ENCODE data around the gene DENND6B. TPM values are rescaled to one million over a fixed set of nuclear protein-coding genes. Genes with fewer than 3 reads are reported as not detected.

Gene DENND6B
- total and polyA plus RNA-seq, 2 of the 13 experiments (the other 11 are each of a cell fraction or from before 2014, with no cell fraction given): 0.95 to 3.8 TPM

GRCh38 chr22:50342651-50343540 is 16.1 kb upstream of the DENND6B start, which contains the start of gene PPP6R2 (continued):
- TF ChIP-seq HMGXB3 (CRISPR knock-in tag; IDR thresholded peaks at IDR 0.05; ENCODE audit: borderline replicate concordance) (no peak), ERF (CRISPR knock-in tag; IDR thresholded peaks at IDR 0.05) (peak; percentile 14; the same call in 1 of the 2 replicates), ZNF362 (CRISPR knock-in tag; IDR thresholded peaks at IDR 0.05; ENCODE audit: borderline replicate concordance) (no peak), SALL2 (CRISPR knock-in tag; IDR thresholded peaks at IDR 0.05) (0 out of 2 replicates have a peak, but pooled peaks have one; percentile 59), HINFP (CRISPR knock-in tag; IDR thresholded peaks at IDR 0.05; ENCODE audit: low read depth) (no peak), ZSCAN22 (CRISPR knock-in tag; IDR thresholded peaks at IDR 0.05) (no peak), KLF16 (CRISPR knock-in tag; IDR thresholded peaks at IDR 0.05) (no peak), BORCS8-MEF2B (CRISPR knock-in tag; IDR thresholded peaks at IDR 0.05) (no peak), ISX (CRISPR knock-in tag; conservative IDR thresholded peaks at IDR 0.05) (no peak), TAF15 (IDR thresholded peaks at IDR 0.05; ENCODE audit: low read depth, low read length, poor library complexity, severe bottlenecking) (peak; percentile 10), MAZ (IDR thresholded peaks at IDR 0.05; ENCODE audit: borderline replicate concordance, low read depth, low read length) (no peak), MAZ (CRISPR knock-in tag; IDR thresholded peaks at IDR 0.05; ENCODE audit: low read depth) (no peak; the same call in 1 of the 2 replicates), HDAC2 (CRISPR knock-in tag; IDR thresholded peaks at IDR 0.05) (no peak), ZBTB39 (CRISPR knock-in tag; IDR thresholded peaks at IDR 0.05) (no peak)
- TF ChIP-seq, protein P1, sequence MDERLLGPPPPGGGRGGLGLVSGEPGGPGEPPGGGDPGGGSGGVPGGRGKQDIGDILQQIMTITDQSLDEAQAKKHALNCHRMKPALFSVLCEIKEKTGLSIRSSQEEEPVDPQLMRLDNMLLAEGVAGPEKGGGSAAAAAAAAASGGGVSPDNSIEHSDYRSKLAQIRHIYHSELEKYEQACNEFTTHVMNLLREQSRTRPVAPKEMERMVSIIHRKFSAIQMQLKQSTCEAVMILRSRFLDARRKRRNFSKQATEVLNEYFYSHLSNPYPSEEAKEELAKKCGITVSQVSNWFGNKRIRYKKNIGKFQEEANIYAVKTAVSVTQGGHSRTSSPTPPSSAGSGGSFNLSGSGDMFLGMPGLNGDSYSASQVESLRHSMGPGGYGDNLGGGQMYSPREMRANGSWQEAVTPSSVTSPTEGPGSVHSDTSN (CRISPR knock-in tag; IDR thresholded peaks at IDR 0.05): no peak

Measured in HepG2 (cell line).